HCT116 (cell line): ENCODE data around the gene DPH1. TPM values are rescaled to one million over a fixed set of nuclear protein-coding genes. Genes with fewer than 3 reads are reported as not detected.

ENCODE experiments used
- ATAC-seq: fragments of 200-7000 bp; cut with Tn5 transposase; 2 replicates; pipeline ENCODE4 v1.9.1; 2020; ENCODE audit warnings: mild to moderate bottlenecking, moderate library complexity
- BruUV-seq: library from RNA; stranded (reverse); fragments of 400-500 nt; replicated peaks from 2 replicates; lab custom pipeline; 2021; lab: Mats Ljungman, UMichigan
- CTCF ChIA-PET: fragments of 300-600 bp; sonication (Branson Sonifier 250); formaldehyde crosslinking; loops from one replicate; lab custom pipeline; 2021; ENCODE audit warnings: antibody characterized with exemption; lab: Charles Lee
- POLR2A ChIA-PET: fragments of 300-600, 350-600 bp; sonication (Branson Sonifier 250); formaldehyde crosslinking; loops from one replicate; lab custom pipeline; 2021; ENCODE audit warnings: antibody characterized with exemption; lab: Charles Lee
- RAD21 ChIA-PET, 2 experiments: fragments of 300-600 bp; sonication (Branson Sonifier 250); formaldehyde crosslinking; loops; one replicate each; lab custom pipeline; 2023; ENCODE audit warnings: low total read pairs in 2 of 2; ENCODE audit not compliant: uncharacterized antibody in 2 of 2, unreplicated experiment in 2 of 2, low non-redundant PET in 1 of 2; lab: Charles Lee
- DNase-seq: peaks from one replicate; pipeline ENCODE4 v3.0.0-alpha.2; 2010; ENCODE audit warnings: low read depth, low spot score
- H2AFZ ChIP-seq: fragments of 200-600 bp; shearing (Covaris generic), sonication (generic); 2 replicates; pipeline ENCODE4 v1.6.1; 2017; ENCODE audit warnings: low read depth, mixed run types, mixed read lengths, antibody characterized with exemption, low read length; ENCODE audit not compliant: poor library complexity, severe bottlenecking
- H3K27ac ChIP-seq: 2 replicates; pipeline ENCODE4 v1.5.1; 2012; ENCODE audit warnings: low read depth, low read length
- H3K27me3 ChIP-seq: fragments of 200-600 bp; sonication (generic); 2 replicates; pipeline ENCODE4 v1.6.1; 2016; ENCODE audit warnings: mixed run types, low read length, mixed read lengths; ENCODE audit not compliant: insufficient read depth
- H3K36me3 ChIP-seq, 2 experiments: fragments of 200-500 bp in 1 of 2; fragments of 200-600 bp in 1 of 2; sonication (Bioruptor generic) in 1 of 2; sonication (generic) in 1 of 2; 2 replicates each; pipeline versions ENCODE4 v1.5.1 to v1.6.1; 2014 to 2016; ENCODE audit warnings: low read length in 2 of 2, inconsistent platforms in 1 of 2, mixed read lengths in 1 of 2, mixed run types in 1 of 2; ENCODE audit not compliant: insufficient read depth in 2 of 2, control insufficient read depth in 1 of 2
- H3K4me1 ChIP-seq, 2 experiments: fragments of 200-600 bp in 1 of 2; sonication (generic) in 1 of 2; 2 replicates each; pipeline versions ENCODE4 v1.5.1 to v1.6.1; 2012 to 2017; ENCODE audit warnings: low read length in 2 of 2, inconsistent platforms in 1 of 2, mild to moderate bottlenecking in 1 of 2, mixed read lengths in 1 of 2, mixed run types in 1 of 2, moderate library complexity in 1 of 2; ENCODE audit not compliant: insufficient read depth in 2 of 2, control insufficient read depth in 1 of 2
- H3K4me2 ChIP-seq: fragments of 200-600 bp; sonication (generic); 2 replicates; pipeline ENCODE4 v1.6.1; 2017; ENCODE audit warnings: mixed run types, low read length, mixed read lengths
- H3K4me3 ChIP-seq, 2 experiments: fragments of 200-600 bp in 1 of 2; sonication (generic) in 1 of 2; replicated peaks in 1 of 2; 2 replicates each; pipeline ENCODE4 v1.5.1; 2011 to 2016; ENCODE audit warnings: low read length in 2 of 2, control low read depth in 1 of 2, low read depth in 1 of 2, mild to moderate bottlenecking in 1 of 2, mixed read lengths in 1 of 2, mixed run types in 1 of 2
- H3K79me2 ChIP-seq: fragments of 200-600 bp; sonication (generic); 2 replicates; pipeline ENCODE4 v1.6.1; 2017; ENCODE audit warnings: mild to moderate bottlenecking, mixed run types, low read length, moderate library complexity, mixed read lengths; ENCODE audit not compliant: insufficient read depth
- H3K9ac ChIP-seq: fragments of 200-600 bp; sonication (generic); 2 replicates; pipeline ENCODE4 v1.6.1; 2016; ENCODE audit warnings: low read length, mixed read lengths
- H3K9me2 ChIP-seq: fragments of 200-600 bp; sonication (generic), shearing (Covaris generic); 2 replicates; pipeline ENCODE4 v1.6.1; 2017; ENCODE audit warnings: mixed run types, mild to moderate bottlenecking, moderate library complexity; ENCODE audit not compliant: insufficient read depth
- H3K9me3 ChIP-seq, 2 experiments: fragments of 200-500 bp in 1 of 2; fragments of 200-600 bp in 1 of 2; sonication (Bioruptor generic) in 1 of 2; sonication (generic) in 1 of 2; 2 replicates each; pipeline ENCODE4 v1.6.1; 2014 to 2017; ENCODE audit warnings: low read length in 2 of 2, mixed read lengths in 2 of 2, inconsistent platforms in 1 of 2, low read depth in 1 of 2, mild to moderate bottlenecking in 1 of 2, mixed run types in 1 of 2, moderate library complexity in 1 of 2; ENCODE audit not compliant: control insufficient read depth in 1 of 2, insufficient read depth in 1 of 2
- H4K20me1 ChIP-seq: fragments of 200-600 bp; sonication (generic), shearing (Covaris generic); 2 replicates; pipeline ENCODE4 v1.6.1; 2017; ENCODE audit warnings: mixed run types, mild to moderate bottlenecking, moderate library complexity; ENCODE audit not compliant: insufficient read depth
- ATF3 ChIP-seq: IDR thresholded peaks from 2 replicates; pipeline ENCODE4 v1.6.1; 2012
- CBX3 ChIP-seq: IDR thresholded peaks from 2 replicates; pipeline ENCODE4 v1.6.1; 2012; ENCODE audit warnings: low read depth
- CEBPB ChIP-seq: IDR thresholded peaks from 2 replicates; pipeline ENCODE4 v1.6.1; 2012; ENCODE audit warnings: low read depth
- CTCF ChIP-seq, 3 experiments: fragments of 200-600 bp in 1 of 3; sonication (generic) in 1 of 3; IDR thresholded peaks in 2 of 3; conservative IDR thresholded peaks in 1 of 3; 2 replicates each; pipeline ENCODE4 v1.5.1; 2012 to 2017; ENCODE audit warnings: low read depth in 2 of 3, low read length in 2 of 3, antibody characterized with exemption in 1 of 3, borderline replicate concordance in 1 of 3, control low read depth in 1 of 3, mild to moderate bottlenecking in 1 of 3, mixed read lengths in 1 of 3, mixed run types in 1 of 3, moderate library complexity in 1 of 3; ENCODE audit not compliant: insufficient read depth in 1 of 3
- EGR1 ChIP-seq: IDR thresholded peaks from 2 replicates; pipeline ENCODE4 v1.6.1; 2012; ENCODE audit warnings: low read depth
- ELF1 ChIP-seq: IDR thresholded peaks from 2 replicates; pipeline ENCODE4 v1.6.1; 2012; ENCODE audit warnings: low read depth, borderline replicate concordance
- EZH2 ChIP-seq: fragments of 200-600 bp; sonication (generic); IDR thresholded peaks from 2 replicates; pipeline ENCODE4 v1.6.1; 2017; ENCODE audit warnings: antibody characterized with exemption, mixed run types
- EZH2phosphoT487 ChIP-seq: fragments of 200-600 bp; IDR thresholded peaks from 2 replicates; pipeline ENCODE4 v1.6.1; 2018; ENCODE audit warnings: antibody characterized with exemption, borderline replicate concordance
- JUND ChIP-seq: IDR thresholded peaks from 2 replicates; pipeline ENCODE4 v1.6.1; 2012
- MAX ChIP-seq: IDR thresholded peaks from 2 replicates; pipeline ENCODE4 v1.6.1; 2012
- POLR2AphosphoS5 ChIP-seq: IDR thresholded peaks from 2 replicates; pipeline ENCODE4 v1.6.1; 2011; ENCODE audit warnings: mild to moderate bottlenecking, low read depth, low read length, moderate library complexity
- RAD21 ChIP-seq: IDR thresholded peaks from 2 replicates; pipeline ENCODE4 v1.6.1; 2012; ENCODE audit warnings: low read depth, mild to moderate bottlenecking
- SIN3A ChIP-seq: IDR thresholded peaks from 2 replicates; pipeline ENCODE4 v1.6.1; 2012; ENCODE audit warnings: low read depth
- SP1 ChIP-seq: IDR thresholded peaks from 2 replicates; pipeline ENCODE4 v1.6.1; 2012; ENCODE audit warnings: low read depth
- SRF ChIP-seq: IDR thresholded peaks from 2 replicates; pipeline ENCODE4 v1.6.1; 2012; ENCODE audit warnings: low read depth
- intact Hi-C: fragments of 100-400 bp; cut with micrococcal nuclease; formaldehyde crosslinking; loops from 2 replicates; pipeline ENCODE4 v1.10.0; 2022
- total RNA-seq: library from RNA; stranded (reverse); gene quantifications from one replicate; pipeline ENCODE4 v1.2.1, GENCODE V29; 2021; ENCODE audit not compliant: unreplicated experiment

The DPH1 gene
- total RNA-seq, 1 experiment from 2014 or later, result 47.2 TPM

DNA sequence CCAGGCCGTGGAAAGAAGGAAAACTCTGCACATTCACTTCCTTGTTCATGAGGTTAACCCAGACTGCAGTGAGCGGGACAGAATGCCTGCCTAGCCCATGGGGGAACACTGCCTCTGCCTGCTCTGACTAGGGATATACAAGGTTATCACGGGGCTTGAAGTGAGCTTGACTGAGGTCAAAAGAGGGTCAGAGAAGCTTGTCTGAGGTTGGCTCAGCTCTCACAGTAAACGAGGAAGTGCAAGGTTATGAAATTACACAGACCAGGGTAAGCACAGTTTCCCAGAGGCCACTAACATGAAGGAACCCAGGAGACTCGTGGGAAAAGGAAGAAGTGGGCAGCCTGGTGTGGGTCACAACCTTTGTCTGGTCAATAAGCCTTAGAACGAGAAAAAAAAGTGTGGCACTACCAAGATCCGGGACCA is 53.7 kb downstream of the DPH1 start:
- no TSS peak for BruUV-seq
- Histone ChIP-seq H4K20me1 (no peaks in the 10 kb centered on the region), H3K36me3 (0 out of 4 replicates have a peak, but pooled peaks cover 0 to 2% of the 10 kb centered on the region in 2 experiments), H3K9ac (no peak overlapping the region), H3K4me3 (no peak overlapping the region), H3K4me1 (peaks cover 0 to 16% of the 10 kb centered on the region in 2 experiments; a peak in 1 of 4 replicates), H3K27me3 (no peaks in the 10 kb centered on the region), H3K79me2 (no peaks in the 10 kb centered on the region), H3K9me3 (no peaks in the 10 kb centered on the region), H3K4me2 (no peak overlapping the region), H2AFZ (no peak overlapping the region), H3K9me2 (no peaks in the 10 kb centered on the region), H3K27ac (no peak overlapping the region)
- POLR2A ChIA-PET, result no interaction called here
- intact Hi-C loops, result no loop called here
- TF ChIP-seq SIN3A (no peak), POLR2AphosphoS5 (no peak), SP1 (no peak), SRF (no peak), ATF3 (no peak), CTCF (IDR thresholded peaks at IDR 0.05 in 2 of 3, conservative IDR thresholded peaks at IDR 0.05 in 1 of 3; ENCODE audit: borderline replicate concordance in 1 of 3, insufficient read depth in 1 of 3, low read depth in 2 of 3, low read length in 2 of 3) (no peak), JUND (no peak), MAX (no peak), EZH2 (no peak), RAD21 (no peak), EGR1 (no peak), CEBPB (no peak), CBX3 (no peak), EZH2phosphoT487 (no peak), ELF1 (no peak)
- RAD21 ChIA-PET, result no interaction called here
- CTCF ChIA-PET, result no interaction called here
- ATAC-seq (no peak), DNase-seq (no peak)
